GM21737 (cell line): Measurements from ENCODE around the gene ZNF592.

Source experiments
- ATAC-seq: cut with Tn5 transposase; IDR thresholded peaks from one replicate; pipeline ENCODE4 v1.9.1; 2021; ENCODE audit warnings: mild to moderate bottlenecking, moderate library complexity; ENCODE audit not compliant: unreplicated experiment

ZNF592 gene

DNA sequence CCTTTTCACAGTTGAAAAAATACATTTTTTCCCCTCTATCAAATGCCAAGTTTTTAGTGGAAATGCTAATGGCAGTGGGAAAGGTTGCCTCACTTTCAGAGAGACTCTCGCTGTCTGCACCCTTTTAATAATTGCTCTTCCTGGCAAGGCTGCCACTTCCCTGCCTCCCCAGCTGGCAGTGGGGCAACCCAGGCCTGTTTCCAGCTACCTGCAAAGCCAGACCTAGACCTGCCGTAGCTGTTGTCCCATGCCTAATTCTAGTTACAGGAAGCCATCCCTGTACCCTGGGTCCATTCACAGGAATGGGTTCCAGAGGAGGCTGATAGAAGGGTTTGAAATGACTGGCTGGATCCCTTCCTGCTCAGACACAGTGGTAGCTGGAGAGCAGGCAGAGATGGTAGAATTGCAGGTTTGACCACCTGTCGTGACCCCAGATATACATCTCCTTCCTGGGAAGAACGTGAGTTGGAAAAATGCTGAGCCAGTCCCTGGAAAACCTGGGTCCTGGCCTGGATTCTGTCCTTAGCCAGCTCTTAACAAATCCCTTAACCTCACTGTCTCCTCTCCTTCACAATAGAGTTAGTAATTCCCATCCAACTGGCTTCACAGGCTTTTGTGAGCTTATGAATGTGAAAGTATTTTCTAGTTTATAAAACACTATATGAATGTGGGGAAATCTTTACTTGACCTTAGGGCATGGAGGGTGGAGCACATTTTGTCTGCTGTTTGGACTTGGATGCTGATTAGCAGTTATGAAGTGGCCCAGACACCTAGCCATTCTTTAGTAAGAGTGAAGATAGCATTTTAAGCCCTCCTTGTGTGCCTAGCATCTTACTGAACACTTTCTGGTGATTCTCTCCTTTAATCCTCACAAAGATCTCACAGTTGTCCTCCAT is 55.9 kb downstream of the ZNF592 start:
- no peak for ATAC-seq

DNA sequence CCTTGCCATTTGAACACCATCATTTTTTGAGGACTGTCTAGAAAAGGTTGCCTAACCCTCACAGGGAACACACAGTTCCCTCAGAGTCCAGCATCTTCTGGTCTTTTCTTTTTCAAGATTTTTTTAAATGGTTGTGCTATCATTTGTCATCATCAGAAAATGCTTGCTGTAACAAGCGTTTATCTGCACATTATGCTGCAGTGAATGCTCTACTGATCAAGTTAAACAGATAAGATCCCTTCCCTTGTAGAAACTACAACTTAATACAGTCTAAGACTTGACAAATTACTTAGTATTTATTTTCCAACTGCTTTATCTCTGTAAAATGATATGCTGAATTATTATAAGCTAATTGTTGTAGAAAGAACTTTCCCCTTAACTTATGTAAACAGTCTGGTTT is 56.8 kb downstream of the ZNF592 start:
- ATAC-seq, result no peak

DNA sequence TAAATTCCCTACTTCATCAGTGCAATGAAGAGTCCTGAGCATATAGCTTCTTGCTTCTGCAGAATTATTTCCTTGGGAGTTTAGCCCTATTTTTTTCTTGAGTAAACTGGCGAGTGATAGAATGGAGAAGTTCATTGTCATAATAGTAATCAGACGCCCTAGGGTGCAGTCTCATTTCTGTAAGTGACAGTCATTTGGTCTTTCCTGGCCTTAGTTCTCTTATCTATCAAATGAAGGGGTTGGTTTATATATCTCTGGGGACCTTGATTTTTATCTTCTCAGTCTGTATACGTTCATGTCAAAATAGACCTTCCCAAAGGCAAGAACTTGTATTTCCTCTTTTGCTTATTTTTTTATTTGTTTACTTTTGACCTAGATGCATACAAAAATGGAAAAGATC is 58.8 kb downstream of the ZNF592 start:
- ATAC-seq, result no peak

DNA sequence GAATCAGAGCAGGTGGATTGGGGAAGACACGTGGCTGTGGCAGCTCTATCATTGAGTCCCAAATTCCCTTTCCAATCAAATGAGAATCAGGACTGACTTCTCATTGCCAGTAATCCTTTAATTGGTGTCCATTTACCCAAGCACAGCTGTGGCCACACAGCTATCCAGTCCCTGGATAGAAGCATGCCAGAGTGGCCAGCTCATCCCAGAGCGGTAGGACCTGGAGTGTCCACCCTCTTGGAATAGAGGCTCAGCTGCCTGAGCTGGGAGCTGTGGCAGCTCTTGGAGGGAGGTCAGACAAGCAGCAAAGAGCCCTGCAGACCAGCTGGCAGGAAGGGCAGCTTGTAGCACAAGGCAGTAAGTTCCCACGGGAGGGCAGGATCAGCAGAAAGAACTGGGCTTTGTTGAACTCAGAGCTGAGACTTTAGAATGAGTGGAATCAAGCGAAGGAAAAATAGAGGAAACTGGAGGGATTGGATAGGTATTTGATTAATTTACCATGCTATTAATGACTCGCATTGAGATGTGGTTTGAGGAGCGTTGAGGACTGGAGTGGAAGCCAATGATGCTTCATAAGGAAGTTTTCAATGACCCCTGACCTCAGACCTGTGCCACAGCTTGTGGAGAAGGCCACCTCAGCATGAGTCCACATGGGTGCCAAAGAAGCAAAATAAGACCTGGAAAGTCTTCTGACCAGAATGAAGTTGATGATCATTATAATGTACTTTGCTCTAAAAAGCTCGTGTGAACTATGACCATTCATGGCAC is 61.9 kb downstream of the ZNF592 start:
- no peak for ATAC-seq

DNA sequence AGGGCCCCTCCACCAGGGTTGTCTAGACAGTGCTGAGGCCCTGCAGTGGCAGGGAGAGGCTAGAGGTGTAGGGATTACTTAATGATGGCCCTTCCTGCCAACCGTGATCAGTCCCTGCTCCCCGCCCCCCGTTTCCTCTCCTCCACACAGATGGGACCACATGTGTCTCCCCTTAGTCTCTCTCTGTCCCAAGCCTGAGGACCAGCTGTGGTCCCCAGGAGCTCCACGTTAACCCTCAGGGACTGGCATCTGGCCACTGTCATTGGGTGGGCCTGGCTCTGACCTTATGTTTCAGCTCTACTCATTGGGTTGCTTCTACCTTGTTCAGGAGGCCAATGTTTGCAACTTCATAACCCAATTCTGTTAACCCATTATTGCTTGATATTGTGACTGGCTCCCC is 62.8 kb downstream of the ZNF592 start:
- ATAC-seq, result no peak

DNA sequence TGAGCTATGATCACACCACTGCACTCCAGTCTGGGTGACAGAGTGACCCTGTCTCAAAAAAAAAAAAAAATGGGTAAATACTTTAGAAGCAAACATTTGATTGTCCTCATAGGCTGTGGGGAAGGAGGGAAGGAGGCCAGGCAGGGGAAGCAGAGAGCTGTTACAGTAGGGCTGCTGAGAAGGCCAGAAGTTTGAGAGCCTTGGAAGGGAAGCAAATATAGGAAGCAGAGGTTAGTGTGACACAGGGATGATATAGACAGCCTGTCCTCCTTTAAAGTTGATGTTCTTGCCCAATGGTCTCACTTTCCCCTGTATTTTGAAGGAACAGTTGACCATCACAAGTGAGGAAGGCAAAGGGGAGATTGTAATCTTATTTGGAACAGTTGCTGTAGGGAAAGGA is 63.4 kb downstream of the ZNF592 start:
- no peak for ATAC-seq

DNA sequence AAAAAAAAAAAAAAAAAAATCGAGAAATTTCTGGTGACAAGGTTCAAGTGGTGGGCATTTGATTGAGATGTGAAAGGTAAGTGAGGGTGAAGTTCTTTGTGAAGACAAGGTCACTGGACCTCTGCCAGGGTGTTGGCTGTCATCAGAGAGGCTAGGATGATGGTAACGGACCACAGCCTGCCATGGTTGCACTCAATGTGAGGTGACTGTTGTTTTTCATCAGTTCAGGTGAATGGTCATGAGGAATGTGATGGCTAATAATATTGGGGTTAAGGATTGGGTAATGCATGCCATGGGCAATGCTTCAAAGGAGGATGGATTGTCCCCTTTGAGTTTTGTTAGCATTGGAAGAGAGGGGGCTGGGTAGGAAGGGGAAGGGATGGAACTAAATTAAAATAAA is 64.5 kb downstream of the ZNF592 start:
- no peak for ATAC-seq

DNA sequence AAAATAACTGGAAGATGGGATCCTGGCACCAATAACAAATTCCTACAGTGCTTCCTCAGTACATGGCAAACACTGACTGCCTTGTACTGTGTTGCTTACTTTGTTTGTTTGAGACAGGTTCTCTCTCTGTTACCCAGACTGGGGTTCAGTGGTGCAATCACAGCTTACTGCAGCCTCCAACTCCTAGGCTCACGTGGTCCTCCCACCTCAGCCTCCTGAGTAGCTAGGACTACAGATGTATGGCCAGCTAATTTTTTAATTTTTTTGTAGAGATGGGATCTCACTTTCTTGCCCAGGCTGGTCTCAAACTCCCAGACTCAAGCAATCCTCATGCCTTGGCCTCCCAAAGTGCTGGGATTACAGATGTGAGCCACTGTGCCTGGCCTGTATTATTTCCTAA is 65.0 kb downstream of the ZNF592 start:
- ATAC-seq, result no peak

DNA sequence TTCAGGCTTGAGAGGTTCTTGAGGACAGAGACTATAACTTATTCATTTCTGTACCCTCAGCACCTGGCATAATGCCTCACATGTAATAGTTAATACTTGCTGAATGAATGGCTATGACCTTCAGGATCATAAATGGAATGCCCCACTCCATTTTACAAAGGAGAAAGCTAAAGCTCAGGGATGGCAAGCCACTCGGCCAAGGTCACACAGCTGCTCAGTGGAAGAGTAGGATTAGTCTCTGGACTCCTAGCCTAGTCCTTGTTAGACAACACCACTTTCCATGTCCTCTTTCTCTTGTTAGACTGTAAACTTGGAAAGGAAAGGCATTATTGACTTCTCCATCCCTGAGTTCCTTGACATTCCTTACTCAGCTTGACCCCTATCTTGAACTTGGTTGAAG is 65.5 kb downstream of the ZNF592 start:
- ATAC-seq, result no peak

DNA sequence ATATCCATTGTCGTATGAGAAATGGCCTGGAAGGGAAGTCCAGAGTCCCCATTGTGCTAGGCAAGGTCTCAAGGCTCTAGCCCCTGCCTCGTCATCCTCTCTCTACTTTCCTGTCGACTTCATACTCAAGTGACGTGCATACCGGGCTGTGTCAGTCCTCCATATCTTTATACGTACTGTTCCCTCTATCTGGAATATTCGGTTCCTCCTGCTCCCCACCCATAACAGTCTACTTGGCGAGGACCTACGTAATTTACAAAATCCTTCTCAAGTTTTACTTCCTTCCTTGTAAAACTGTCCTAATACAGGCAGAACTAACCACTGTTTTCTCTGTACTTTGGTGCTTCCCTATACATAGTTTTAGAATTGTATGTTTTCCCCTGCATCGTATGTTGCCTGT is 66.5 kb downstream of the ZNF592 start:
- ATAC-seq, result no peak

DNA sequence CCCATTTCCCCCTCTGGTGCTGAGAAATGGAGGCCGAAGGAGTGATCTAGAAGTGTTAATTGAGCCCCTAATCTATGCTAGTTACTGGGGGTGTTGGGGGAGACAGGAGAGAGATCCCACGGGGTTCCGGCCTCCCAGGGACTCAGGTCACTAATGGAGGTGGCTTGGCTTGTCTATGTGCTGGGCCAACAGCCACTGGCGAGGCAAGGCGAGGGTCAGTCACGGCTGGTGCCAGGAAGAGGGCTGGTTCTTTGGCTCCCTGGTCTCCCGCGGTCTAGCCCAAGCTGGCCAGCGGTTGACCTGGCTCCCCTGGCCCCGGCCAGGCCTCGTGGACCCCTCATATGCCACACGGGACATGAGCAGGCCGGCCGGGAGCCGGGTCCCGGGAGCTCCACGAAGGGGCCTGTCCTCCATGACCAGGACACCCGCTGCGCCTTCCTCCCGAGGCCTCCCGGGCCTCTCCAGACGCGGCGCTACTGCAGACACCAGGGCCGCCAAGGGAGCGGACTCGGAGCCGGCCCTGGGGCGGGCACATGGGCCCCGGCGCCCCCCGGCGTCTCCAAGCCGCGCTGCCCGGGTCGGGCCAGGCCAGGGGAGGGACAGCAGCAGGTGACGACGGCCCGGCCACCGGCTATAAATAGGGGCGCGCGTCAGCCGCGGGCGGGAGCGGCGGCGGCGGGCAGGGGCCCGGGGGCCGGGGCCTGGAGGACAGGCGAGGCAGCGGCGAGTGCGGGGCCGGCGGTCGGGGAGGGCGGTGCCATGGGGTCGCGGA is 68.5 kb downstream of the ZNF592 start, which contains the start of gene ALPK3:
Gene ALPK3, plus strand, starts transcription at position 663 of the 772 bp plus-strand sequence. Its CDS starts 97 bp downstream, at position 760.
- ATAC-seq, result no peak

DNA sequence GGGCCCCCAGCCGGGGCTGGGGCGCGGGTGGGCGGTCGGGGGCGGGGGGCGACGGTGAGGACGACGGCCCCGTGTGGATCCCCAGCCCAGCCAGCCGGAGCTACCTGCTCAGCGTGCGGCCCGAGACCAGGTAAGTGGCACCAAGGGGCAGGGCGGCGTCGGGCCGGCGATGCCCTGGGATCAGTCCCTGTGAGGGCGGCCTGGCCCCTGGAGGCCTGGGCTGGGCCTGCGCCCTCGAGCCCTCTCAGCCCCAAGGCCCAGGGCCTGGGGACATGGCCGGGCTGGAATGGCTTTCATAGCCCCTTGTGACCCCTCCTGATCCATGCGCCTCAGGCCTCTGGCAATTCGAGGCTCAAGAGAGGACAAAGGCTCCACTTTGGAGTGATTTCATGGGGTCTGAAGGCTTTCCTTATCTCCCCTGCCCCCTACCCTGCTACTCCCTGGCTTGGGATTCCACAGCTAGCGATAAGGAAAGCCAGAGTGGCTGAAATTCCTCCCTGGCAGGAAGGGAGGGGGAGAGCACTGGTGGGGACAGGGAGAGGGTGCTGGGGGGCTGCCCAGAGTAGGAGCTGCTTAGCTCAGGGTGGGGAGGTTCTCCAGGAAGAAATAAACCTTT is 69.2 kb downstream of the ZNF592 start:
- ATAC-seq, result no peak

DNA sequence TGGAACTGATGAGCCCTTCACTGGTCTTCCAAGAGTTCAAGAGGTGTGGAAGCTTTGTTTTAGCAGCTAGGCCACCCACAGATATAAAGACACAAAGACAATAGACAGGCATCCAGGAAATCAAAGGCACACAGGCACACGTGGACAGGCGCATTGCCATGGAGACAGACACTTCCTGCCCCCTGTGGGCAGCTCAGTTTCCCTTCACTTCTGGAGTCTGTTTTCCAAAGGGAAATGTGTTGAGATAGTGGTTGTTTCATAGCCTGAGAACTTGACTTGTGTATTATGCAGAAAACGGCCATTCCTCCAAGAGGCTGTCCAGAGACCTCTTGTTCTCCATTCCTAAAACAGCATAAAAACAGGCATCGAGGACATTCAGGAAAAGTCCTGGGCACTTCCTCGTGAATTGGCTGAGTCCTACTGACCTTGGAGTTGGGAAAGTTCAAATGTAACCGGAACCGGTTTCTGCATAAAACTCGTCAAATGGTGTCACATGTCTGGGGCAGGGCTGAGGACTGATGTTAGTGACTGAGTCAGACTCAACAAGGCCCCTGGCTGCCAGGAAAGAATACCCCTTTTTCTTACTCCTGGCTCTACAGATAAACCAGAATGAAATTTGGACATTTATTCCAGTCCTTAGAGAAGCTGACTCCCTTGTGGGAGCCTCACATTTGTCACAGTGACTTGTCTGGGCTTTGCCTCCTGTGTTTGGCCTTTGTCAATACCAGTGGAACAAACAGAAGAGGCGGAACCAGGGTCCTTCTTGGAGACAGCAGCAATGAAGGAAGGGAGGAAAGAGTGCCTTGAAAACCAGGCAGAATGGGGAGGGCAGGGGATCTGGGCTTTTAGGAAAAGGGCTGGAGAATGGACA is 70.1 kb downstream of the ZNF592 start:
- ATAC-seq, result no peak

DNA sequence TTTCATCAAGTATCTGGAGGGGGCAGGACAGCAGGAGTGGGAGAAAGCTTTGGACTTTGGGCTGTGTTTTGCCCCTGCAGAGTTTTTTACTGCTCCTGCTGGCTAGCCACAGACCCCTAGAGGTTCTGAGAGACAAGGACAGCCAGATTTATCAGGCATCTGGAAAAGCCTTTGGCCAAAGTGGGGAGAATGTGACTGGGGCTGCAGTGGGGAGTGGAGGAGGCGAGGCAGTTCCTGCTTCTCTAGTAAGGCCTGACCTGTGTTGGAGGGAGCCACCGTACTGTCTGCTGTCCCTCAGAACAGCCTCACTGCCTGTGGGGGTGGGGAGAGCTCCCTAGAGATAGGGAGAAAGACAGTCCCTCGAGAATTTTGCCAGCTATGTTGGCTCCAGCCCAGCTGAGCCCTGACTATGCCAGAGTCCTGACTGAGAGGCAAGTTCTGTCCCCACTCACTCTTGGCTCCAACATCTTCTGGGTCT is 70.9 kb downstream of the ZNF592 start:
- ATAC-seq, result no peak

DNA sequence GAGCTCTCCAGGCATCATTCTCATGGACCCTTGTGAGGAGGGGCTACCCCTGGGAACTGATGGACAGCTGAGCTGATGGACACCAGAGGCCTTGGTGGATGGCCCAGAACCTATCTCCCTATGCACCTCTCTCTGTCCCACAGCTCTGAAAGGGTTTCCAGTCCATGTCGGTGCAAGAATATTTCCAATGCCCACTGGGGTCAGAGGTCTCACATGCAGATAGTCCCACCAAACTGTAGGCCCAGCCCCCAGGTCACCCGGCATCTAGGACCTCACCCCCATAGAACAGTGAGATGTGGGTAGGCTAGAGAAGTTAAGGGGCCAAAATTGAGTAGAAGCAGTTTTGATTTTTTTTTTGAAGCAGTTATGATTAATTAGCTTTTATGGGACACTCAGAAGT is 71.4 kb downstream of the ZNF592 start:
- no peak for ATAC-seq

DNA sequence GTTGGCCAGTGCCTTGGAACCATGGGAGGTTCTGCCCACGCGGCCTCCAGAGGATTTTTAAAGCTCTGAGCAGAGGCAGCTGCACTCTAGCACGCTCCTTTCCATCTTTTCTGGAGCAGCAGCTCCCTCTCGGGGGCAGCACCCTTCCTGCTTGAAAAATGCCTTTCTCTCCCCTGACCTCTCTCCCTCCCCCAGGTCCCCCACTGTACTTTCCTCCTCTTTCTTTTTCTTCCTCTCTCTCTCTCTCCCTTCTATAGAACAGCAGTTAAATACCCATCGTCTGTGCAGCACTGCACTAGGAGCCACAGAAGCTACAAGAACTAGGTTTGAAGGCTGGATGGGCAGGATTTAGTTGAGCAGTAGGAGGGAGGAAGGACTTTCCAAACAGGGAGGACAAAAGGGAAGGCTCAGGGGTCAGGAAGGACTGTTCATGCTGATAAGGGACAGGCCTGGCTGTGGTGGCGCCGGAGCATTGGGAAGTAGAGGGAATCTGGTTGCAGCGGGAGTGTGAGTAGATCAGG is 73.2 kb downstream of the ZNF592 start:
- no peak for ATAC-seq

DNA sequence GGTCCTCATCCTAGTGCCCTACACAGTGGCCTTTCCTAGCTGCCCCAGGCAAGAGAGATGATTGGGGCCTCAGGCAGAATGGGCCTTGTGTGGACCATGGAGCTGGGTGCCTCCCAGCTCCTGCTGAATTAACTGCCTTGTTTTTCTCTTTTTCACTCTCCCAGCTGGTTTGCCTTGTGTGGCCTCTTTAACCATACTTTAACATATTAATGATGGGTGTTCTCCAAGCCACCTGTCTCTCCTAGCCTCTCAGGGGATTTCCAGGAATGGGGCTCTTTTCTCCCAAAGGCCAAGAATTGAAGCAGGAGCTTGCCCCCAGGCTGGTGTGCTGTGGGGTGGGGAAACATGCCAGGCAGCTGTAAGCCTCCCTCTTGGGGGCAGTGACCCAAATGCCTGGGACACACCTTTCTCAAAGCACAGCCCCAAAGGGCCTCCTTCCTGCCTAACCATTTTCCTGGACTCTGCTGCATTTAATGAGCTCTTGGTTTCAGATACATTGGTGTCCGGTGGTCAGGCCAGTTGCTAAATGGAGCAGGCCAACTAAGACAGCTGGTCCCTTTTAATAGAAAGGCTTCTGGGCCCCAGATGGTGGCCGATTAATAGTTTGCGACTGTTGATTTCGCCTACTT is 74.4 kb downstream of the ZNF592 start:
- ATAC-seq, result no peak

DNA sequence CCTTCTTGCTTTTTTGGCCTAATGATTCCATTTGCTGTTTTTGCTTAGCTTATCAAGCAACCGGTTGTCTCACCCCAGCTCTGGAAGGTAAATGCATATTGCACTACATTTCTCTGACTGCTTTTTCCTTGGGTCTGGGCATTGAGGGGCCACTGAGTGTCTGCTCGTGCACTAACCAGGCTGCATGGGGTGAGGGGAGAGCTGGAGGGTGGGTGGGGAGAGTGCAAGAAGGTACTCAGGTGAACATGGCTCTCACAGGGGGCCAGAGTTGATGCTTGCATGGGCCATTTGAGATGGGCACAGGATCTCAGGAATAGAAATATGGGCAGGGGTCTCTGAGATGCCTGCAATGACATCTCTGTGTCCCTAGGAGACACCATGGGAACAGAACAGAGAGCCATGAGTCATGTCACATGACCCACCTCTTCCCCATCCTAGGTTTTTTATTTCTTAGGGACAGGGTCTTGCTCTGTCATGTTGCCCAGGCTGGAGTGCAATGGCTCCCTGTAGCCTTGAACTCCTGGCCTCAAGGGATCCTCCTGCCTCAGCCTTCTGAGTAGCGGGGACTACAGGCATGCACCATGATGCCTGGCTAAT is 75.0 kb downstream of the ZNF592 start:
- ATAC-seq, result no peak
